A673 (cell line): ENCODE results near the gene FAM50B. TPM values are rescaled to one million over a fixed set of nuclear protein-coding genes. Genes with fewer than 3 reads are reported as not detected.

Source experiments
- BruUV-seq: library from RNA; stranded (reverse); fragments of 400-500 nt; replicated peaks from 2 replicates; lab custom pipeline; 2021; lab: Mats Ljungman, UMichigan
- CTCF ChIA-PET: fragments of 300-600 bp; sonication (Branson Sonifier 250); formaldehyde crosslinking; loops from one replicate; lab custom pipeline; 2022; ENCODE audit warnings: antibody characterized with exemption; lab: Charles Lee
- POLR2A ChIA-PET: fragments of 300-600 bp; sonication (Branson Sonifier 250); formaldehyde crosslinking; loops from one replicate; lab custom pipeline; 2022; ENCODE audit warnings: antibody characterized with exemption; ENCODE audit not compliant: low non-redundant PET; lab: Charles Lee
- DNase-seq: peaks from one replicate; pipeline ENCODE4 v3.0.0-alpha.2; 2015; ENCODE audit warnings: low spot score
- H3K27ac ChIP-seq: fragments of 200-600 bp; sonication (generic); 2 replicates; pipeline ENCODE4 v1.5.1; 2016; ENCODE audit warnings: mixed run types, low read depth, mild to moderate bottlenecking, mixed read lengths, antibody characterized with exemption, low read length; ENCODE audit not compliant: poor library complexity, severe bottlenecking
- H3K27me3 ChIP-seq: fragments of 200-600 bp; sonication (generic); replicated peaks from 2 replicates; pipeline ENCODE4 v1.6.1; 2017; ENCODE audit warnings: mixed run types, low read depth, mild to moderate bottlenecking, mixed read lengths, antibody characterized with exemption, low read length; ENCODE audit not compliant: insufficient read depth, poor library complexity
- H3K36me3 ChIP-seq: fragments of 200-600 bp; sonication (generic); 2 replicates; pipeline ENCODE4 v1.6.1; 2016; ENCODE audit warnings: mixed run types, mild to moderate bottlenecking, mixed read lengths, antibody characterized with exemption, low read length; ENCODE audit not compliant: insufficient read depth, poor library complexity, severe bottlenecking
- H3K4me1 ChIP-seq: fragments of 200-600 bp; sonication (generic); 2 replicates; pipeline ENCODE4 v1.6.1; 2017; ENCODE audit warnings: mixed run types, mild to moderate bottlenecking, mixed read lengths, antibody characterized with exemption, low read length; ENCODE audit not compliant: insufficient read depth, poor library complexity, severe bottlenecking
- H3K4me3 ChIP-seq: fragments of 200-600 bp; sonication (generic); 2 replicates; pipeline ENCODE4 v1.5.1; 2016; ENCODE audit warnings: low read depth, mixed run types, mild to moderate bottlenecking, mixed read lengths, low read length; ENCODE audit not compliant: poor library complexity, severe bottlenecking
- H3K9me3 ChIP-seq: fragments of 200-600 bp; sonication (generic); 2 replicates; pipeline ENCODE4 v1.6.1; 2016; ENCODE audit warnings: mixed run types, low read depth, mild to moderate bottlenecking, mixed read lengths, antibody characterized with exemption, low read length; ENCODE audit not compliant: poor library complexity, severe bottlenecking
- CTCF ChIP-seq: fragments of 300-800, 200-600 bp; sonication (generic); conservative IDR thresholded peaks from 2 replicates; pipeline ENCODE4 v1.5.1; 2017; ENCODE audit warnings: low read depth, mild to moderate bottlenecking, antibody characterized with exemption, low read length, moderate library complexity, mixed read lengths
- EZH2 ChIP-seq: fragments of 200-600 bp; sonication (generic); IDR thresholded peaks from 2 replicates; pipeline ENCODE4 v1.6.1; 2017; ENCODE audit warnings: borderline replicate concordance, low read depth, mild to moderate bottlenecking, mixed read lengths, antibody characterized with exemption, low read length; ENCODE audit not compliant: poor library complexity, severe bottlenecking
- intact Hi-C: fragments of 100-400 bp; cut with micrococcal nuclease; formaldehyde crosslinking; loops from one replicate; pipeline ENCODE4 v1.10.0; 2022; ENCODE audit not compliant: unreplicated experiment
- total RNA-seq: library from RNA; stranded (reverse); gene quantifications from 2 replicates; pipeline ENCODE4 v1.2.3, GENCODE V29; 2021

The FAM50B gene
- total RNA-seq, 1 experiment from 2014 or later: 10.1 TPM

GRCh38 chr6:3885262-3886036 is 36.3 kb downstream of the FAM50B start:
- POLR2A ChIA-PET: no interaction called here
- intact Hi-C loops: loop anchor here (2.0 to 5.0 kb wide), 2 partner anchors 92 to 137 kb away; no protein-coding TSS in a partner anchor

DNA sequence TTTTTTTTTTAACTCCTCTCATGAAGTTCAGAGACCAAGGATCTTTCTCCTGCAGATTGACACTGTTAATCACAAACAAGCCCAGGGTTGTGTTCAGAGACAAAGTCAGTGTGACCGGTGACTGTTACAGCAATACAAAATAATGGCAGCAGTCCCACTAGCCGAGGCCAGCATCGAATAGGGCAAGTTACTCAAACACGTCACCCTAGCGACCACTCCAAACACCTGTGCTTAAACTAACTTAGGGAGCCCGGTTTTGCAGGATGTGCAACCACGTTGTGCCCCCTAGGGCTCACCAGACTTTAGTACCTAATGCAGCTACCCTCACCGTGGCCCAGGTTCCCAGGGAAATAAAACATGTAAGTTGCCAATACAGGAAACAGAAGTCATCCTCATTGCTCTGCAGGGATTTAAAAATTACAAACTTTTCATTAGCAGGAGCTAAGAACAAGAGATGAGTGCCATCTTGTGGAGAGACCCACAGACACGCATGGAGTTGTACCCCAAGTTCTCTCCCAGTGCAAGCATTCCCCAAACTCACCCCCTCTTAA is 38.1 kb downstream of the FAM50B start:
- intact Hi-C loops: loop anchor here (2.0 to 5.0 kb wide), 2 partner anchors 90 to 138 kb away; no protein-coding TSS in a partner anchor

More at GRCh38 chr6:3885262-3886036, 36.3 kb downstream of the FAM50B start:
- no peaks in the 10 kb centered on the region for H3K9me3 ChIP-seq
- no peak overlapping the region for H3K27ac ChIP-seq
- DNase-seq: no peak
- no TSS peak for BruUV-seq
- H3K4me1 ChIP-seq: peaks cover 11% of the 10 kb centered on the region
- H3K4me3 ChIP-seq: no peak overlapping the region
- H3K36me3 ChIP-seq: no peaks in the 10 kb centered on the region
- CTCF ChIA-PET: no interaction called here
- TF ChIP-seq EZH2 (no peak), CTCF (0 out of 2 replicates have a peak, but pooled peaks have one; percentile 18)
- H3K27me3 ChIP-seq: no peaks in the 10 kb centered on the region

More for the DNA sequence above, 38.1 kb downstream of the FAM50B start:
- H3K27me3 ChIP-seq: no peaks in the 10 kb centered on the region
- peaks cover 11% of the 10 kb centered on the region for H3K4me1 ChIP-seq
- no peak overlapping the region for H3K4me3 ChIP-seq
- POLR2A ChIA-PET: no interaction called here
- DNase-seq: peak; percentile 23
- CTCF ChIA-PET: interaction anchor here (0.9 to 1.5 kb wide), 3 partner anchors 38 to 138 kb away, joined by 3 to 5 read pairs (median 4); partner anchors contain the start of gene FAM50B
- TF ChIP-seq CTCF (peak; percentile 55), EZH2 (no peak)
- no TSS peak for BruUV-seq
- no peaks in the 10 kb centered on the region for H3K36me3 ChIP-seq
- no peaks in the 10 kb centered on the region for H3K9me3 ChIP-seq
- no peak overlapping the region for H3K27ac ChIP-seq
